Ectodermal cell (in vitro differentiated cells): ENCODE data around the gene ADAMTS12.

Experiments
- H3K27ac ChIP-seq: 2 replicates; pipeline ENCODE4 v1.7.0; 2013; ENCODE audit warnings: mild to moderate bottlenecking, low read depth, low read length; ENCODE audit not compliant: insufficient read depth, poor library complexity, severe bottlenecking
- H3K27me3 ChIP-seq: 2 replicates; pipeline ENCODE4 v1.7.0; 2013; ENCODE audit warnings: mild to moderate bottlenecking, low read length; ENCODE audit not compliant: insufficient read depth, control insufficient read depth, poor library complexity, severe bottlenecking
- H3K36me3 ChIP-seq: one replicate; pipeline ENCODE4 v1.7.0; 2013; ENCODE audit warnings: low read length; ENCODE audit not compliant: control insufficient read depth, insufficient read depth
- H3K4me1 ChIP-seq: one replicate; pipeline ENCODE4 v1.7.0; 2013; ENCODE audit warnings: low read length; ENCODE audit not compliant: control insufficient read depth, insufficient read depth
- H3K4me3 ChIP-seq: 2 replicates; pipeline ENCODE4 v1.7.0; 2013; ENCODE audit warnings: low read depth, low read length, control low read depth; ENCODE audit not compliant: insufficient read depth
- H3K9me3 ChIP-seq: 2 replicates; pipeline ENCODE4 v1.7.0; 2013; ENCODE audit warnings: mild to moderate bottlenecking, low read length, moderate library complexity; ENCODE audit not compliant: control insufficient read depth
- WGBS, 2 experiments: methylation state at CpG; one replicate each; pipeline ENCODE4 v1.1.7; 2013; ENCODE audit warnings: missing lambda C conversion rate in 2 of 2; 5-methylcytosine and 5-hydroxymethylcytosine counted together

Gene ADAMTS12

DNA sequence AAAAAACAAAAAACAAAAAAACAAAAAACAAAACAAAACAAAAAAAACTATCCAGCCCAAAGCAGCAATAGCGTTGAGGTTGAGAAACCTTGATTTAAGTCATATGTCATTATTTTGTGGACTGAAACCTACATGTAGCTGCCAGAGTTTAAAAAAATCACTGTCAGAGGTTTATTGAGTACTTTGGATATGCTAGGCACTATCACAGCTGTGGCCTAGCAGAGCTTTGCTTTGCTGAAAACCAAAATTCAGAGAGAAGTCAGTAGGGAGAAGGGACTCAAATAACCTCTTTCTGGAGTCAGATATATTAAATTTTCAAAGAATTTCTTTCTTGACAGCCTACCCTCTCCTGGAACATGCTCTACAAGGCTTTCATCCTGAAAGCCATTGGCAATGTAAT is 299.5 kb downstream of the ADAMTS12 start:
- no peaks in the 10 kb centered on the region for H3K36me3 ChIP-seq
- no peaks in the 10 kb centered on the region for H3K9me3 ChIP-seq
- H3K27ac ChIP-seq, result no peak overlapping the region
- no peak overlapping the region for H3K4me3 ChIP-seq
- 93 to 100% methylated on average over 1 of the region's 1 CpG for WGBS, 2 experiments
- no peaks in the 10 kb centered on the region for H3K27me3 ChIP-seq
- no peaks in the 10 kb centered on the region for H3K4me1 ChIP-seq

DNA sequence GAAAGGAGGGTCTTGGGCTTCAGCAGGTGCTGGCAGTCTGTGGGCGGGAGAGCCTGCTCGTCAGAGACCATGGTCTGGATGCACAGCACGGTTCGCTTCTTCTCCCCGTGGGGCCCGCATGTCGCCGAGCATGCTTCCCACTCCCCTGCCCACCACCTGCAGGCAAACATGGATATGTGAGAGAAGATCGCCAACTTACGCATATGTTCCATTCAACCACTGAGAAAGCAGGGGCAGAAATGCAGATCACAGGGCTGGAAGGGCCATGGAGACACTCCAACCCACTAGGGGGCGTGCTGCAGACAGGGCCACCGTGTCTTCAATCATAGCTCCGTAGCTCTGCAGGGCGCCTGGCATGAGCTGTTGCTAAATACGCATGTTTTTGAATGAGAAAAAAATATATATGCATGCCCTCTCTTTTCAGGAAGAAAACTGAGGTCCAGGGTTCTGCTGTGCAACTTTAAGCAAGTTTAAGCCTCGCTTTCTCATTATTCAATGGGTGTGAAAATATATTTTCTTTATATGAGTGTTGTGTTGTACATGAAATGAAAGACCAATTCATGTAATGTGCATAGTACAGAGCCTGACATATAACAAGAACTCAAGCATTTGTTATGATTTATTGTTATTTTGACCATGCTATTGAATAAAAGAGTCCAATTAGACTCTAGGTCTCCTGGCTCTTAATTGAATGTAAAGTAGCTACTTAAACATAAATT is 303.0 kb downstream of the ADAMTS12 start:
- H3K4me3 ChIP-seq, result no peak overlapping the region
- H3K27ac ChIP-seq, result no peak overlapping the region
- WGBS, 2 experiments, result 68% methylated on average over 16 of the region's 16 CpGs
- no peaks in the 10 kb centered on the region for H3K4me1 ChIP-seq
- H3K9me3 ChIP-seq, result no peaks in the 10 kb centered on the region
- H3K27me3 ChIP-seq, result no peaks in the 10 kb centered on the region
- H3K36me3 ChIP-seq, result no peaks in the 10 kb centered on the region

DNA sequence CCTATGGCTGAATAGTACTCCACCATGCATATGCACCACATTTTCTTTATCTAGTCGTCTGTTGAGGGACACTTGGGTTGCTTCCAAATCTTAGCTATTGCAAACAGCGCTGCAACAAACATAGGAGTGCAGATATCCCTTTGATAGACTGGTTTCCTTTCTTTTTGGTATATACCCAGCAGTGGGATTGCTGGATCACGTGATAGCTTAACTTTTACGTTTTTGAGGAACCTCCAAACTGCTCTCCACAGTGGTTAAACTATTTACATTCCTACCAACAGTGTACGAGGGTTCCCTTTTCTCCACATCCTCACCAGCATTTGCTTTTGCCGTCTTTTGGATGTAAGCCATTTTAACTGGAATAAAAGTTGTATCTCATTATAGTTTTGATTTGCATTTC is 308.5 kb downstream of the ADAMTS12 start:
- 94% methylated on average over 6 of the region's 6 CpGs for WGBS, 2 experiments
- Histone ChIP-seq H3K4me1 (no peaks in the 10 kb centered on the region), H3K27ac (no peak overlapping the region), H3K4me3 (no peak overlapping the region), H3K36me3 (no peaks in the 10 kb centered on the region), H3K9me3 (no peaks in the 10 kb centered on the region), H3K27me3 (no peaks in the 10 kb centered on the region)

DNA sequence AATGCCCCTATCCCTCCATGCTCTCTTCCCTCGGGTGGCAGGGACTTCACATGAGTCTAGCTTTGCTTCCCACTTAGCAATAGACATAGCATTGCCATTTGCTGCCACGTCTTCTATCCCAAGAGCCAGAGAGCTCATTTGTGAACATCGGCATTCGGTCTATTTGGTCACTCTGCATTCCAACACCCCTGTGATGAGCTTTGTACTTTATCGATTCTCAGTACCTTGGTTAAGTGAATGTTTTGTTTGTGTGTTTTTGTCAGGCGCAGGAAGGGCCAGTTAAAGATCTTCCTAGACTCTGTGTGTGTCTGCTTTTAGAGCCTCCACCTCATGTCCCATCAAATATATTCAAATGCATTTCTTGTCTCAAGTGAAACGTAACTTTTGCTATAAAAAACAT is 309.4 kb downstream of the ADAMTS12 start:
- Histone ChIP-seq H3K36me3 (no peaks in the 10 kb centered on the region), H3K27ac (no peak overlapping the region)
- 91 to 93% methylated on average over 6 of the region's 7 CpGs for WGBS, 2 experiments

DNA sequence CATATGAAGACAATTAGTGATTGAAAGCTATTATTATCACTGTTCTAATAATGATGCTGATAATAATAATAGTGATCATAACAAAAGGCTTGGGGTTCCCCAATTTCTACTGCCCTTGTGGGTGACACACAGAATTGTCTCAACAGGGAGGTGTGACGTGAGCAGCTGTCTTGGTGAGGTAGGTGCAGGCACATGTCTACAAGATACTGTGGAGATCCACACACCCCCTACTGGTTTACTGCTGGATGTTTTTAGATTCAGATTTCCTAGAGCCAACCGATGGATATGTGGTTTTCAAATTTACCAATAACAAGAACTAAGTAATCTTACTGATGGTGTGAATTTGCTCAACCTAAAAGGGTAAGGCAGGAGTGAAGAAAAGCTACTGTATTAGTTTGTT is 312.0 kb downstream of the ADAMTS12 start:
- Histone ChIP-seq H3K27ac (no peak overlapping the region), H3K9me3 (no peaks in the 10 kb centered on the region), H3K4me3 (no peak overlapping the region), H3K4me1 (no peaks in the 10 kb centered on the region), H3K36me3 (no peaks in the 10 kb centered on the region), H3K27me3 (no peaks in the 10 kb centered on the region)
- 98 to 100% methylated on average over 1 to 2 of the region's 2 CpGs for WGBS, 2 experiments

More for the DNA sequence above, 309.4 kb downstream of the ADAMTS12 start:
- Histone ChIP-seq H3K27me3 (no peaks in the 10 kb centered on the region), H3K4me3 (no peak overlapping the region), H3K9me3 (no peaks in the 10 kb centered on the region), H3K4me1 (no peaks in the 10 kb centered on the region)

DNA sequence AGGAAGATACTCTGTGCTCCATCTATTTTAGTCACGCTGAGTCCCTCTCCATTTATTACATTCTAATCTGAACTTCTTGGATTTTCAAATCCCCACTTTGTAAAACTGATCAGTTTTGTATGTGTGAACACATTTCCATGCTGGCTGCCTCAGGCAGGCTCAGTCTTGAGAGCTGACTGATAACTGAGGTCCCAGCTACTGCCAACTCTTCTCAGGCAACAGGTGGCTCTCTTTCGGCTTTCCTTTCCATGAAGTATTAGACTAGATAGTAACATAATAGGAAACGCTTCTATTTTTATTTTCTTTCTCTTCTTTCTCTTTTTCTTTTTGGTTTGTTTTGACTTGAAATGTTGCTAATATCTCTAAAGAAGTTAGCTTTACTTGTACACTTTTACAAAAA is 312.6 kb downstream of the ADAMTS12 start:
- 0 to 45% methylated on average over 1 to 2 of the region's 3 CpGs for WGBS, 2 experiments
- H3K27me3 ChIP-seq, result no peaks in the 10 kb centered on the region
- H3K27ac ChIP-seq, result no peak overlapping the region
- no peaks in the 10 kb centered on the region for H3K4me1 ChIP-seq
- no peaks in the 10 kb centered on the region for H3K36me3 ChIP-seq
- no peaks in the 10 kb centered on the region for H3K9me3 ChIP-seq
- no peak overlapping the region for H3K4me3 ChIP-seq

DNA sequence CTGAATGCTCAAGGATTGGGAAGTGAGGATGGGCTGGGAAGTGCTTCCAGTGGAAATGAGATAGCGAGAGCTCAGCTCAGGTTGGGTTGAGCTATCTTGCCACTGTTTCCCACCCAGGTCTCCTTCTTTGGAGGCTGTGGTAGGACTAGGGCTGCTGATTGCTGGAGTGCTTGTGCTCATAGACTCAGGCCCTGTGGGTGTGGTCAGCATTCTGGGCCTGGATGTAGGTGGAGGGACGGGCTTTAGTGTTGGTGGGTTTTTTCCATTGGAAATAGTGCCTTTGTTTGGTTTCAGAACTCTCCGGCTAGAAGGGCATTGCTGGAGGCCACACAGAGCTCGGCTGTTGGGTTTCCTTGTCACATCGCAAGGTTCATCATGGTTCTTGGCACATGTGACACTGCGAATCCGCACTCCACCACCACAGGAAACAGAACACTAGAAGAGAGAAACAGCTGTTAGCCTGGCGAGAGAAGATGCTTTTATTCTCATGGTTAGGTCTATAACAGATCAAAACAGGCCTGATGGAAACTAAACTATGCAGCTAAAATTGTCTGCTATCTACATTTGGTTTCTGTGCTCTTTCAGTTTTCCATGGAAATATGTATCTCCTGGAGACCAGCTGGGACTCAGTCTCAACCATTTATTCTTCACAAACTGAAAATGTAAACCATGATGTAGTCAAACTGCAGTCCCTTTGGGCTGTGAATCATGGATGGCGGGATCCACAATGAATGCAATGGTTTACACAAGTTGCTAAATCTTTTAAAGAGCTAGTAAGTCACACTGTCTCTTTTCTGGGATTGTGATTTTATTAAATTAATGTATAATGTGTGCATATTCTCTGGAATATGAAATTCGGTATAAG is 314.8 kb downstream of the ADAMTS12 start:
- H3K27ac ChIP-seq, result no peak overlapping the region
- WGBS, 2 experiments, result 93 to 94% methylated on average over 9 to 10 of the region's 10 CpGs
- no peak overlapping the region for H3K4me3 ChIP-seq
- H3K9me3 ChIP-seq, result no peaks in the 10 kb centered on the region
- H3K27me3 ChIP-seq, result no peaks in the 10 kb centered on the region
- no peaks in the 10 kb centered on the region for H3K36me3 ChIP-seq
- H3K4me1 ChIP-seq, result no peaks in the 10 kb centered on the region

DNA sequence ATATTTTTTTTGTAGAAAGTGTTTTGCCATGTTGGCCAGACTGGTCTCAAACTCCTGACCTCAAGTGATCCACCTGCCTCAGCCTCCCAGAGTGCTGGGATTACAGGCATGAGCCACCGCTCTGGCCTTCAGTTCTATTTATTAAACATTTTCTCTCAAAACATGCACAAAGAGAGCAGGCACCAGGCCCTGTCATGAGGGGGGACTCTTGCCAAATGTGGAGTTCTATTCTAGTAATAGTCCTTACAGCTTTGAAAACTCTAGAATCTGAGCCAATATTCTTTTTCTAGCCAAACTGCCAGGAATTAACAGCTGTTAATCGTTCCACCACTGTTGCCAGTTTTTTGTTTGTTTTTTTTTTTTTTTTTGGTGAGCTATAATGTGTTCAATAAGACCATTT is 326.5 kb downstream of the ADAMTS12 start:
- WGBS, 2 experiments, result 84 to 98% methylated on average over 2 of the region's 2 CpGs
- Histone ChIP-seq H3K27ac (no peak overlapping the region), H3K4me1 (peaks cover 6% of the 10 kb centered on the region), H3K4me3 (no peak overlapping the region), H3K27me3 (no peaks in the 10 kb centered on the region), H3K9me3 (no peaks in the 10 kb centered on the region), H3K36me3 (no peaks in the 10 kb centered on the region)

DNA sequence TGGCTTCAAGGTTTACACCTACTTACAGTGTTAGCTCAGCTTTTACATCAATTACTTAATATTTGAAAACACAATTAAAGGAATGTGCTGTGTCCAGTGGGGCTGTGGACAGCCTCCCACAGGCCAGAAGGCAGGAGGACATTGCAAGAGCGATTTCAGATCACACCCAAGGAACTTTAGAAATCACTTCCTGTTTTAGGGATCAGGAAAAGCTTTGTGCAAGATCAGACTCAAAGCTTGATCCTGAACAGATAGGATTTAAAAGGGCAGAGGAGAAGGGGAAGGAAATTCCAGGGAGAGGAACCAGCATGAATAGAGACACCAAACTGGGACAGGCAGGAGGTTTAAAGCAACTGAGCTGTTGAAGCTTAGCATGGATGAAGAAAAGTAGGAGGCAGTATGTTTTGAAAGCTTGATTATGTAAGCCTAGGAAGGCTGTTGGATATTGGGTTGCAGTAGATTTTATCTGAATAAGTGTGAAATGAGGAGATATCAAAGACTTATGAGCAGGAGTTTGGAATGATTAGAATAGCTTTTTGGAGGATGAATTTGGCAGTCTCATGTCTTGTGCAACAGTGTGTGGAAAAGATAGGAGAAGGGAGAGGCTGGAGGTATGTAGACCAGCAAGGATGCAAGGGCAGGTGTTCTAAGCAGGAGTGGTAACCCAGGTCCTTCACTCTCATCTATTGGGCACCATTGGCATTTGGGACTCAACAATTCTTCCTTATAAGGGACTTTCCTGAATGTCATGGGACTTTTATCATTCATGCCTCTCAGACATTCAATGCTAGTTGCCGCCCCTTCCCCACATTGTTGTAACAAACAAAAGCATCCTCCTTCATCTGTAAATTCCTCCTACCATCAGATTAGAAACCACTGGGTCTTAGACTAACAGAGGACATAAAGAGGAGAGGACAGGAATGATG is 327.5 kb downstream of the ADAMTS12 start:
- WGBS, 2 experiments, result 68 to 73% methylated on average over 2 of the region's 2 CpGs
- no peaks in the 10 kb centered on the region for H3K9me3 ChIP-seq
- H3K4me3 ChIP-seq, result no peak overlapping the region
- H3K27ac ChIP-seq, result no peak overlapping the region
- H3K27me3 ChIP-seq, result no peaks in the 10 kb centered on the region
- peaks cover 6% of the 10 kb centered on the region for H3K4me1 ChIP-seq
- H3K36me3 ChIP-seq, result no peaks in the 10 kb centered on the region

DNA sequence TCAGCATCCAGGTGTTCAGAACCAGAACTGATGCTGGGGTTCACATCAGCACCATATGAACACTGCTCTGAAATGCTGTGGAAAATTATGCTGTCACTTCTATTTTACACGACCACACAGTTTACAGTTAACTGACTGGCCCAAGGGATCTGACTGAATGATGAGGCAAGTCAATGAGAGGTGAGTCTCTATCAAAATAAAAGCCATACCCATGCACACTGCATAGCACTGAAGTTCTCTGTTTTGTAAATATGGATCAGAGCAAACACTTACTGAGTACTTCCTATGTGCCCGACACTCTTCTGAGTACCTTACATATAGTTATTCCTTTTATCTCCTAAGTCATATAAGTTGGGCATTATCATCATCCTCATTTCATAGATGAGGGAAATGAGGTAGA is 328.3 kb downstream of the ADAMTS12 start:
- no peak overlapping the region for H3K27ac ChIP-seq

More for the DNA sequence above, 328.3 kb downstream of the ADAMTS12 start:
- no peaks in the 10 kb centered on the region for H3K27me3 ChIP-seq
- no peak overlapping the region for H3K4me3 ChIP-seq
- no peaks in the 10 kb centered on the region for H3K36me3 ChIP-seq
- WGBS, 2 experiments, result 13 to 83% methylated on average over 1 to 2 of the region's 2 CpGs
- peaks cover 6% of the 10 kb centered on the region for H3K4me1 ChIP-seq
- no peaks in the 10 kb centered on the region for H3K9me3 ChIP-seq
